NCI-H526 treated with DMSO at 0.1 percent for 48 hours (cell line): ENCODE data around the gene PLAC8.
"Not testable (repeated sequence)": the region's sequence is repeated elsewhere in the genome, so short reads cannot be mapped to it uniquely, and the experiment has no call there.

Experiments used
- DNase-seq: peaks from one replicate; lab custom pipeline; 2025; lab: John Stamatoyannopoulos, UW

Gene PLAC8, protein sequence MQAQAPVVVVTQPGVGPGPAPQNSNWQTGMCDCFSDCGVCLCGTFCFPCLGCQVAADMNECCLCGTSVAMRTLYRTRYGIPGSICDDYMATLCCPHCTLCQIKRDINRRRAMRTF

DNA sequence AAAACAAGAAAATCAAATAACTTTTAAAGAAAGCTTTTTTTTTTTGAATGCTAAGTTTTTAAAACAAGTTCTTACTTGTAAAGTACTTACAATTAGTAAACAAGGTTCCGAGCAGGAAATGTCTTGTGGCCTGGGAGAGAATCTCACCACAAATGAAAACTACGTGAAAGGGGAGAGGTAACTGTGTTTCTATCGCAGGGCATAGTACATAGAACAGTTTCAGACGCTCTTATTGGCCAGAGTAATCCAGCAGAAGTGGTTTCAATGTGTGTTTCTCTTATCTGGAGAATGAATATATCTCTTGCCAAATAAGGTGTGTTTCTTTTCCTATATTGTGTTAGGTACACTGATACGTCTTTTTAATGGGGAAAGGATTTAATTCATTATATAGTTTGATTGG lies at the start of gene PLAC8:
Gene PLAC8 (minus strand): TSS at position 154 of the 400 bp plus-strand sequence. CDS start 6,808 bp downstream, outside the sequence.
- no peak for DNase-seq

DNA sequence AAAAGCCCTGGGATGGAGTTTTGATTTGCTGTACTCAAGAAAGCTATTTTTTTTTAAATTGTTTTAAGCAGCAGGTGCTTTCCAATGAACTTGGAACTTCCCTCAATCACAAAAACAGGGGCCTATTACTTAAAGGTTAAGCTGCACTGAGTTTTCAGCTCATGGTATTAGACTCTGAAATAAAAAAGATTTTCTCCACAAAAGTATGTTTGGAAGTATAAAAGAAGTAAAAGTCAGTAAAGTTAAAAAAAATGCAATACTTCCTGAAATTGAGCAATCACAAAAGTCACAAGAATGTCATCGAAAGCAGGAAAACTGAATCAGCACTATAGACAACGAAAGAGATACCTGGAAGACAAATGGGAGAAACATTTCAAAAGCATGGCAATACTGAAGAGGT lies 38.9 kb upstream of the PLAC8 start:
- no peak for DNase-seq

DNA sequence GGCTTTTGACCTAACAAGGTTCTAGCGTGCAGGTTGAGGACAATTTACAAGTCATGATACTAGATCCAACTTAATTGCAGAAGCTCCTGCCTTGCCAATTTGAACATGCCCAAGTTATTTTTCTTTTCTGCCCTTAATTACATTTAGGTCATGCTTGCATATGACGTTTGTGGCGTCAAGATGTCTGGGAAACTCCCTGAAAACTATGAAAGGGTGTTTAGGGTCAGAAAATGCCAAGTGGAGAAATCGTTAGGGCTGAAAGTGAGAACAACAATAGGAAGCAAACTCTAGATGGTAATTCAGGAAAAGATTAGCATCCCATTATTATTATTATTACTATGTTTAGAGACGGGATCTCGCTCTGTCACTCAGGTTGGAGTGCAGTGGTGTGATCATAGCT lies 38.2 kb upstream of the PLAC8 start:
- DNase-seq: no peak

DNA sequence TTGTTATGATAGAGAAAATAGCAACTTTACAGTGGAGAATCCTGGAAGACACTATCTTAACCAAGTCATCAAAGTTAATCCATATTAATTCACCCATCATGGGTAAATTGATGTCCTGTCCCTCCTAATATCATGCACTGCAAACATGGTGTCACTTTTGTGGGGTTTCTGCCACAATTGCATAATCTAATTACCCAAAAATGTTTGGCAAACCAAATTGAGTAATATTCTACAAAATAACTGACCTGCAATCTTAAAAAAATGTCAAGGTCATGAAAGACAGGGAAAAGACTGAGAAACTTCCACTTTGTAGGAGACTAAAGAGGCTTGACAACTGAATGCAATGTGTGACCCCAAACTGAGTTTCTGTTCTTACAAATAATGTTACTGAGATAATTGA lies 37.1 kb upstream of the PLAC8 start:
- no peak for DNase-seq

DNA sequence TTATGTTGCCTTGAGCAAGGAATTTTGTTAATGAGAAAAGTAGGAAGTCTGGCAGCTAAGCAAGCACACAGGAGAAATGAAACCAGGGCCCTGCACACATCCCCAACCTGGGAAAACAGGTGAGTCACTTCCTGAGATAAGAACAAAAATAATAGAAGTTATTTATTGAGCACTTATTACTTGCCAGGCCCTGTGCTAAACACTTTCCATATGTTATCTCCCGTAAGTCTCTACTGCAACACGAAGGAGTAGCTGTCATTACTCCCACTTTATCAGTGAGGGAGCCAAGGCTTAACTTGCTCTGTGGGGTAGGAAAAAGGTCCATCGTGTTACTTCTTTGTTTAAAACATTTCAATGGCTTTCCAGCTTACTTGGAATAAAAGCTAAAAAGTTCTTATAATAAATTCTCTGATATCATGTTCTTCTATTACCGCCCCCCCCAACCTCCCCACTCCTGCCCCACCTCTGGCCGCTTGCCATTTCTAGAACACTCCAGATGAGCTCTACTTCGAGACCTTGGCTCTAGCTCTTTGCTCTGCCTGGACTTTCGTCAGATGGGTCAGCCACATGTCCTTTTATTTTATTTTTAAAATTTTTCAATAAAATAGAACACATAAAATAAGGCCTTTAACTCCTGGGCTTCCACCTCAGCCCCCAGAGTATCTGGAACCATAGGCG lies 36.3 kb upstream of the PLAC8 start:
- no peak for DNase-seq

DNA sequence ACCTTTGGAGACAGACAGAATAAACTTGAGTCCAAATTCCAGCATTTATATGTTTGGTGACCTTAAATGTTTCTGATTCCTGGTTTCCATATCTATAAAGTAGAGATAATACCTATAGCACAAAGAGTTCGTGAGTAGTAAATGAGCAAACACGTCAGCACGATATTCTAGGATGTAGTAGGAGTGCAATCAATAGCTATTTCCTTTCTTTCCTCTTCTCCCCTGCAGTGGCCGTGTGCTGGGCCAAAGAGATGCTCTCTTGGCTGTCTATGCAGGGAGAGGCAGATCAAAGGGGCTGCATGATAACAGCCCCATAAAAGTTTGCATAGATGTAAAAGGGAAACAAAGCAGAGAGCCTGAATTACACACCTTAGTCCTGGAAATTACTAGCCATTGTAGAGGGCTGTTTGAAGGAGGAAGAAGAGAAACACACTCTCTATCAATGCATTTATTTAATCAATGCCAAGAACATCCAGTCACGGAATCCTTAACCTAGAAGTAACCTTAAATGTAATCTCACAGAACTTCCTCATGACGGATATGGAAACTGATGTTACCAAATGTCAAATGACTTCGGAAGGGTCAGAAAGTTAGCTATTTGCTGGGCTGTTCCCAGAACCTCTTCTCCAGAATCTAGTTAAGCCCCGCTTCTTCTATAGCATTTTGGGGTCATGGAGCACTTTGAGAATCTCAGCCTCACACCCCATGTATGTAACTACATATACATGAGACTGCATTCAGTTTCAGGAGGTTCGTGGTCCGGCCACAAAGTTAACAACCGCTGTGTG lies 35.5 kb upstream of the PLAC8 start:
- peak; percentile 36 for DNase-seq

DNA sequence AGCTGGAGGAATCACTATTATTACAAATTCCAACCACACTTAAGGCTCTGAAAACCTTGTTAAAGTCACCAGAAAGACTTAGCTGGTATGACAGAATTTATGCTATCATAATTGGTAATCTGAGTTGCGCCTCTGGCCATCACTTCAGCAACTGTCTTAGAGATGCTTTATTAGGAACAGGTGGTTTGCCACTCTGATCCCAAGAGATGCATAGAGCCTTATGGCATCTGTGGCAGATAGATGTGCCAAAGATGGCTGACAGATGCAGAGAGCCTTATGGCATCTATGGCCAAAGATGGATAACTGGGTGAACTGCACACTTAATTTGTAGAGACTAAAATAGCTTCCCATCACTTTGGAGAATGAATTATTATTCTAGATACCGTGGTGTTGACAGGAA lies 32.3 kb upstream of the PLAC8 start:
- no peak for DNase-seq

DNA sequence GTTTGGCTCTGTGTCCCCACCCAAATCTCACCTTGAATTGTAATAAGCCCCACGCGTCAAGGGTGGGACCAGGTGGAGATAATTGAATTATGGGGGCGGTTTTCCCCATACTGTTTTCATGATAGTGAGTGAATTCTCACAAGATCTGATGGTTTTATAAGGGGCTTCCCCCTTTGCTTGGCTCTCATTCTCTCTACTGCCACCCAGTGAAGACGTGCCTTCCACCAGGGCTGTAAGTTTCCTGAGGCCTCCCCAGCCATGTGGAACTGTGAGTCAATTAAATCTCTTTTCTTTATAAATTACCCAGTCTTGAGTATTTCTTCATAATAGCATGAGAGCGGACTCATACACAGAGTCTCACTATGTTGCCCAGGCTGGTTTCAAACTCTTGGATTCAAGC lies 31.2 kb upstream of the PLAC8 start:
- DNase-seq: not testable (repeated sequence)

DNA sequence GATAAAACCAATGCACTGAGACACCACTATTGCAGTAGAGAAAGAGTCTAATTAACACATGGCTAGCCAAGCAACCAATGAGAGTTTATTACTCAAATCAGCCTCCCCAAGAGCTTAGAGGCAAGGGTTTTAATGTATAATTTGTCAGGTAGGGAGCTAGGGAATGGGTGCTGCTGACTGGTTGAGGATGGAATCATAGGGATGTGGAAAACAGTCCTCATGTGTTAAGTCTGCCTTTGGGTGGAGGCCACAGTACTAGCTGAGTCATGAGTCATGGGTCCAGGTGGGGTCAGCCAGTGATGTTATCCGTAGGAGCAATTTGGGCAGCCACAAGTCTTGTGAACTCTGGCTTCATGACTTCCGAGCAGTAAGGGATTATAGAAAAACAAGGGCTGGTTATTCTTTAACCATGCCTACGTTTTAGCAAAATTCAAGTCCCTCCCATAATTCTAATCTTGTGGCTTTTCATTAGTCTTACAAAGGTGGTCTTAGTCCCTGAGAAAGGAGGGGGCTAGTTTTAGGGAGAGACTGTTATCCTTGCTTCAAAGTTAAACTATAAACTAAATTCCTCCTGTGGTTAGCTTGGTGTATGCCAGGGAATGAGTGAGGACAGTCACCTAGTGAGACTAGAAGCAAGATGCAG lies 25.1 kb upstream of the PLAC8 start:
- no peak for DNase-seq

DNA sequence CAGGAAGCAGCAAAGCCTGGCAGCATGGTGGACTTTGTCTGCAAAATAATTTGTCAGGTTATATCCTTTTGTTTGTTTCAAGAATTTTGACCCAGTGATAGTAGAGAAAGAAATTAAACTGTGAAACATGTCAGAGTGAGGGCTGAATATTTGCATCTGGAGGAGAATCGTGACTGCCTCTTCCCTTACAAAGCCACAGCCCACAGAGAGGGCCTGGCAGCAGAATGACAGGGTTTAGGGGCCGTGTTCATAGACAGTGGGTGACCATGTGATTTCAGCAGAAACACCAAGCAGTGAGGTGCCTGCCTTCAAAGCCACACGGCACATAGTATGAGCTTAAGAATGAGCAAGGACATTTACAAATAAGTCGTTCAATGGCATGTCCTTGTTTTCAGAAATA lies 24.4 kb upstream of the PLAC8 start:
- no peak for DNase-seq

DNA sequence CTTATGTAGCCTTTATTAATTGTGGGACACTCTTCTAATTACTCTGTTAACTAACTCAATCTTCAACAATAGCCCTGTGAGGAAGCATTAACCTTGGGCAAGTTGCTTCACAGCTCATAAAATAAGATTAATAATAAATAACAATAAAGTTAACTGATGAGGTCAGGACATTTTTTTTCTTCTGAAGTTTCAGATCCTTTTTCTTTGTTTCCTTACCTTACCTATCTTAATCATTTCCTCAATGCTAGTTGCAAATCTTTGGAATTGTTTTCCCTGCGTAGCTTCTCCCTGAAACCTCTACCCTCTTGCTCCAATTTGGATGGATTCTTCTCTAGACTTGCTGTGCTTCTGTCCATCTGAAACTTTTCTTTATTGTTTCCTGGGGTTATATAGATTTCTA lies 17.5 kb upstream of the PLAC8 start:
- DNase-seq: no peak

DNA sequence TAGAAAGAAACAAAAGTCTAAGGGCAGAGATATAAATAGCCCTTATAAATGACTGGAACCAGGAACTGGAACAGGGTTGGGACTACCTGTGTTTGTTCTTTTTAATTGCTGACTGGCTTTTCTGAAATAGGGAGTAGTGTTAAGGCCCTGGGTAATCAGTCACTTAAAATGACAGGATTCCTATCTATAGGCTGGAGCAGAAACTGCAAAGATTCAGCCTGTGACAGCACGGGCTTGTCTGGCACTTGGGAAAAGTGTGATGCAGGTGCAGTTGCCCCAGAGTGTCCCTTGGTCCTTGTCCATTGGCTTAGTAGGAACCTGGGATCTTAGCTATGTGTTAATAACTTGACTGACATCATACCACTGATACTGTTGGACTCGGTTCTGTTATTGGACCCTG lies 14.7 kb upstream of the PLAC8 start:
- DNase-seq: no peak

DNA sequence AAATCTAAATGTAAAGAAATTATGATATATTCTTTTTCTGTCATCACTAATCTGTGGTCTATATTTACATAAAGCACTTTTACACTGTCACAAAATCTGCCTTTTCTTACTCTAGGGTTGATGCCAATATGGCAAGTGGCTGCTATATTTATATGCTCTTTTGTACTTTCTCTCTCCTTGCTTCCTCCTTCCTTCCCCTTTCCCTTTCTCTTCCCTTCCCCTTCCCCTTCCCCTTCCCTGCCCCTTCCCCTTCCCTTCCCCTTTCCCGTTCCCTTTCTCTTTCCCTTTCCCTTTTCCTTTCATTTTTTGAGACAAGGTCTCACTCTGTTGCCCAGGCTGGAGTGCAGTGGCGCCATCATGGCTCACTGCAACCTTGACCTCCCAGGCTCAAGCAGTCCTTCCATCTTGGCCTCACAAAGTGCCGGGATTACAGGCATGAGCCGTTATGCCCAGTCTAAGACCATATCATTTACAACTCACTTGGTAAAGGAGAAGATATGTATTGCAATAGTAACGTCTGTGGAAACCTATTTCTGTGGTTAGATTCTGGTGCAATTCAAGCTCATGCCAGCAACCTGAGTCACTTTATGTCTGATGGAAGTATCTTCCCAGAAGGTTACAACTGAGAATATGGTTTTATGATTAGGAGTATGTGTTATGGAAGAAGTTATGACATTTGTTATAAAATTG lies 13.9 kb upstream of the PLAC8 start:
- no peak for DNase-seq

DNA sequence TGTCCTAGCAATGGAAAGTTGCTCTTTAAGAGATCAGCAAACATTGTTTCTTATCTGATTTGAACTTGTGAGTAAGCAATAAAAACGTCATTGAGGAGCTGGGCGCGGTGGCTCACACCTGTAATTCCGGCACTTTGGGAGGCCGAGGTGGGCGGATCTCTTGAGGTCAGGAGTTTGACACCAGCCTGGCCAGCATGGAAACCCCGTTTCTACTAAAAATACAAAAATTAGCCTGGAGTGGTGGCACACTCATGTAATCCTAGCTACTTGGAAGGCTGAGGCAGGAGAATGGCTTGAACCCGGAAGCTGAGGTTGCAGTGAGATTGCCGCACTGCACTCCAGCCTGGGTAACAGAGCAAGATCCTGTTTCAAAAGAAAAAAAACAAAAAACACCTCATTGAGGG lies 11.2 kb upstream of the PLAC8 start:
- no peak for DNase-seq

DNA sequence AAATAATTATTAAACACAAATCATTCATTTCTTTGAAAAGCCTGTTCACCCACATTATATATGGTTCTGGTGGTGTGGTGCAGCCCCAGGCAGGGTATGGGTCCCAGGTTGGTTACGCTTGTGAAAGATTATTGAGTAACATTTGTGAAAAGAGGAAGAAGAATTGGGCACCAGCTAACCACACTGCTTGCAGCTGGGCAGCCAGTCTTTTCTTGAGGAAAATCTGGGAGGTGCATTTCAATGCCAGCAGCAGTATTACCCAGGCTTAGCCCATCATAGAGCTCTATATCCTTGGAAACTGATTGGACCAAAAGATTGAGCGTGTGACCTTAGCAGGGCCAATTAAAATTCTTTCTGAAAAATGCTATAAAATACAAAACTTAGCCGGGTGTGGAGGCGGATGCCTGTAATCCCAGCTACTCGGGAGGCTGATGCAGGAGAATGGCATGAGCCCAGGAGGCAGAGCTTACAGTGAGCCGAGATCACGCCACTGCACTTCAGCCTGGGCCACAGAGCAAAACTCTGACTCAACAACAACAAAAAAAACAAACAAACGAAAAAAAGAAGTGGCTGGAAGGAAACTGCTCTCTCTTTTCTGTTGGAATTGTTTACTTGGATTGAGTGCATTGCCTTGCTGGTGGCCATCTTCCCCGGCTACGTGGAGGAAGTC lies 9.7 kb upstream of the PLAC8 start:
- DNase-seq: no peak

DNA sequence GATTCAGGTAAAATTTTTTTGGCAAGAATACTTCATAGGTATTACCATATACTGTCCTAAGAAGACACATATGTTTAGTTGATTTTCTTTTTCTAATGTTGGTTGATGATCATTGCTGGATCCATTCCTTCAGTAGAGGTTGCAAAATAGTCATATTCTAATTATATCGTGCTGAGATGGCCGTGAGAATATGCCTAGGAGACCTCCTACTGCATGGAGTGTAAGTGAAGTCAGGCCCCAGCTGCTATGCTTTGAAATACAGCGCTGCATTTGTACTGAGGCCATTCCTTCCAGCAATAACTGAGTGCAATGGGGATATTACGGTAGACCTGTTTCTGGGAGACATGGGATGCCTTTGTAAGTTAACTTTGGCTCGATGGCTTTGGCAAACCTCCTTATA lies 6.7 kb upstream of the PLAC8 start:
- DNase-seq: no peak

DNA sequence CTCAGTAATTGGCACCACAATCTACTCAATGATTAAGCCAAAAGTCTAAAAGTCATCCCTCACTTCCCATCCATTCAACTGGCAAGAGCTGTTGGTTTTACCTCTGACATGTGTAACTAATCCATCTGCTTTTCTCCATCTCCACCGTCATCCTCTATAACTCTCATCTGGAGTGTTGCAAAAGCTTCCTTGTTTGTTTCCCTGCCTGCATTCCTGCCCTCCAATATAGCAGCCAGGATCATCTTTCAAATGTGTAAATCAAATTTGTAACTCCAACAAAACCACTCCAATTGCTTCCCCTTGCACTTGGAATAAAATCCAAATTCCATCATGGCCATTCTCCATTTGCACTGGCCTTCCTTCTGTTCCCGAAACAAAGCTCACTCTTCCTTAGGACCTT lies 4.3 kb upstream of the PLAC8 start:
- DNase-seq: no peak

DNA sequence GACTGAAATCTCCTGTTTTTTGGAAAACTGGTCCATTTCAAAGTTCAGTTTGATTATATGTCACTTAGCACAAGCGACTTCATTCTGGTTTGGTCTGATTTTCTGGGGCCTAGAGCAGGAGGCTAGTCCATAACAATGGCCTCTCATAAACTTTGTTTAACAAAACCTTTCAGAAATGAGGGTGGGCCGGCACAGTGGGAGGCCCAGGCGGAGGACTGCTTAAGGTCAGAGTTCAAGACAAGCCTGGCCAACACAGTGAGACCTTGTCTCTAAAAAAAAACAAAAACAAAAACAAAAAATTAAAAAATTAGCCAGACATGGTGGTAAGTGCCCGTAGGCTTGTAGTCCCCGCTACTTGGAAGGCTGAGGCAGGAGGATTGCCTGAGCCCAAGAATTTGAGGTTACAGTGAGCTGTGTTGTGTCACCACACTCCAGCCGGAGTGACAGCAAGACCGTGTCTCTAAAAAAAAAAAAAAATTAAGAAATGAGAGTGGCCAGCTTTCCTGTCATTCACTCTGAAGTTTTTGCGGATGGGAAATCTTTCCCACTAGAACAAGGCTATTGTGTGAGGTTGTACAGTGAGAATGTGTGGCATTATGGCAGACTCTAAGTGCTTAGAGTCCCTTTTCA lies 1.2 kb upstream of the PLAC8 start:
- DNase-seq: no peak

DNA sequence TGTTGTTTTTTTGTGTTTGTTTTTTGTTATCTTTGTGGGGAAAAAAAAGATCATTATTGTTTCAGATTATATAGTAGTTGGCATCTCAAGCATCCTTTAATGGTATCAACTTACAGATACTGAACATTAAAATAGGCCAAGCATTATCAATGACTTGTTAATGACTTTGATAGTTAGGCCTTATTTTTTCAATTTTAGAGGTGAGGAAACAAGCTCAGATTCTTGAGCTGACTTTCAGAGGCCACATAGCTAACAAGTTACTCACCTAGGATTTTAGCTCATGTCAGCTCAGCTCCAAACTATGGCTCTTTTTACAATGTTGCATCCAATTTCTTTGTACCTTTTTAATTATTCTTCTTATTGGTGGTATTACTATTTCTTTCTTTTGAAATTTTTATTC lies 471 bp upstream of the PLAC8 start:
- DNase-seq: no peak

DNA sequence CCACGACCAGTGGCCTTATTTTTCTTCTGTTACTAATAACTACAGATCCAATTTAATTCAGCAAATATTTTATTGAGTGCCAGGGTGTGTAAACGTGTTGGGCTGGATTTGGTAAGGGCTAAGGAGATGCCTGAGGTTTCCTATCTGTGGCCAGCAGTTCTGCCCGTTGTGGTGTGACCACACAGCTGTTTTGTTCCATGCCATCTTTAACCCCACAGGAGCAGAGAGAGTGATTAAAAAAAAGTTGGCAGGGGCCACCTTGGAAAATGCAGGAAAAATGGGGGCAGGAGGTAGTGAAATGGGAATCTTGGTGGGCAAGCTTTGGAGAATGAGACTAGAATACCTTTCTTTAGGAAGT lies 1.1 kb downstream of the PLAC8 start:
- DNase-seq: no peak

DNA sequence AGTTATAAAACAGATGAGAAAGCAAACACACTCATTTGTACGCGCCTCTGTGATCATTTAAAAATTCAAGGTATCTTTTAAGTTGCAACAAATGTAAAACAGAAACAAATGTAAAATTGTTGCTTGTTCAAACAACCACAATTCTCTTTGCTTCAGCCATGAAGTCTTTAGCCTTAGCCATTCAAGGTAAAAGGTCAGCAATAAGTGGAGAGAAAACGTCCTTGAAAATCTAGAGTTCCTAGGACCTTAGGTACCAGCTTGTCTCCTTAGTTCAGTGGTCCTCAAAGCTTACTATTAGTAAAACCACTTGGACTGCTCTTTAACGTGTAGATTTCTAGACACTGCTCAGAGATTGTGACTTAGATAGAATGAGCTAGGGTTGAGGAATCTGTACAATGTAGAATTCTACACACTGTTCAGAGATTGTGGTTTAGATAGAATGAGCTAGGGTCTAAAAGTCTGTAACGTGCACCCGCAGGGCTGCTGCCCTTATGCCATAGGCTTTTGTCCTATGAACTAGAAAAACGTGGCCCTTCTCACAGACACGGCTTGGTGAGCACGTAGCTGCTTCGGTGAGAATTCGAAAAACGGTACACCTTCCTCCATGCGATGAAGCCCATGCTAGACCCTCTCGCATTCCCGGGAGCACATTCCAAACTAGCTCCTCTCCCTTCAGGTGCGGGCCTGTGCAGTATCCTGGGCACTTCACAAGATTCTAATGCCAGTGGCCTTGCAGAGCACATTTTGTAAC lies 1.7 kb downstream of the PLAC8 start:
- no peak for DNase-seq
